Measurements from ENCODE around the gene CAMK1D.

Gene CAMK1D

DNA sequence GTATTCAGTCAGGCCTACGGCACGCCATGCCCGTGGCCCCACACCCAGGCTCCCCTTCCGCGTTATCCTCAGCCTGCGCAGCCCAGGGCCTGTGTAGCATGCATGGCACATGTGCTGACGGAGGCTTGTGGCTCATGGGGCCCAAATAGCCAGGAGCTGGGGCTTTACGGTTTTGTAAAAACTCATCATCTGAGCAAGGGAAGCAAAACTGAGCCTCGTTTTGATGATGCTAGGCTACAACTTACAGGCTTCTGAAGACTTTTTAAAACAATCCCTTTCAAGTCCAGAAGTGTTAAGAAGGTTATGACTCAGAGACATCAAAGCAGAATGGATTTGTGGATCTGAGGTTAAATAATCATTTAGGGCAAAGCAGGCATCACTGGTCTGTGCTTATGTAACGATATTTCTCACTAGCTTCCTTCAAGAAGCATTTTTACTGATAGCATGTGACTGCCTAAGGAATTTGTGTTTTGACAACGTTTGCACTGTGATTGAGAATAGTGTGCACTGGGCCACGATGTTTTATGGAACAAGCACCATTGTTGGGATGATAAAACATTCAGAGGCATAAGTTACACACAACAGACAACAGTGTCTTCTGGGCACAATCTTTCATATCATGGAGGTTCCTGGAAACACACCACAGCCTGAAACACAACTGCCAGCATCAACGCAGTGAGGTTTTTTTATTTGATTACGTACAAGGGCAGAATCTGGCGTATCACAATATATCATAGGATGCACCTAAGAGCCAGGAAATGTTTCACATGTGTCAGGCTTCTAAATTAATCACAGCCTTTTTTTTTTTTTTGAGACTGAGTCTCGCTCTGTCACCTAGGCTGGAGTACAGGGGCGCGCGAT is 377.9 kb downstream of the CAMK1D start:
- no peaks in the 10 kb centered on the region for H3K9me2 ChIP-seq (ENCODE audit: low read depth, low read length)
- no peaks in the 10 kb centered on the region for H3K27me3 ChIP-seq (ENCODE audit: insufficient read depth, low read length)
- no peak overlapping the region for H3K27ac ChIP-seq (ENCODE audit: low read depth, low read length, poor library complexity, severe bottlenecking)
- H3K4me2 ChIP-seq (ENCODE audit: low read length) = no peak overlapping the region
- no peak overlapping the region for H3K9ac ChIP-seq (ENCODE audit: low read length)
- H3K9me3 ChIP-seq (ENCODE audit: low read length) = no peaks in the 10 kb centered on the region
- no peaks in the 10 kb centered on the region for H3K36me3 ChIP-seq (ENCODE audit: insufficient read depth, low read length)
- no peak overlapping the region for H2AFZ ChIP-seq (ENCODE audit: low read length)
- TF ChIP-seq, protein P1, sequence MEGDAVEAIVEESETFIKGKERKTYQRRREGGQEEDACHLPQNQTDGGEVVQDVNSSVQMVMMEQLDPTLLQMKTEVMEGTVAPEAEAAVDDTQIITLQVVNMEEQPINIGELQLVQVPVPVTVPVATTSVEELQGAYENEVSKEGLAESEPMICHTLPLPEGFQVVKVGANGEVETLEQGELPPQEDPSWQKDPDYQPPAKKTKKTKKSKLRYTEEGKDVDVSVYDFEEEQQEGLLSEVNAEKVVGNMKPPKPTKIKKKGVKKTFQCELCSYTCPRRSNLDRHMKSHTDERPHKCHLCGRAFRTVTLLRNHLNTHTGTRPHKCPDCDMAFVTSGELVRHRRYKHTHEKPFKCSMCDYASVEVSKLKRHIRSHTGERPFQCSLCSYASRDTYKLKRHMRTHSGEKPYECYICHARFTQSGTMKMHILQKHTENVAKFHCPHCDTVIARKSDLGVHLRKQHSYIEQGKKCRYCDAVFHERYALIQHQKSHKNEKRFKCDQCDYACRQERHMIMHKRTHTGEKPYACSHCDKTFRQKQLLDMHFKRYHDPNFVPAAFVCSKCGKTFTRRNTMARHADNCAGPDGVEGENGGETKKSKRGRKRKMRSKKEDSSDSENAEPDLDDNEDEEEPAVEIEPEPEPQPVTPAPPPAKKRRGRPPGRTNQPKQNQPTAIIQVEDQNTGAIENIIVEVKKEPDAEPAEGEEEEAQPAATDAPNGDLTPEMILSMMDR (IDR thresholded peaks at IDR 0.05; ENCODE audit: low read length) = no peak
- TF ChIP-seq EZH2 (IDR thresholded peaks at IDR 0.05; ENCODE audit: borderline replicate concordance, low read length) = no peak
- H3K79me2 ChIP-seq (ENCODE audit: insufficient read depth, low read length) = no peaks in the 10 kb centered on the region
- no peaks in the 10 kb centered on the region for H3K4me1 ChIP-seq (ENCODE audit: insufficient read depth, low read length, severe bottlenecking)
- H3K4me3 ChIP-seq (ENCODE audit: low read depth, low read length, poor library complexity, severe bottlenecking) = no peak overlapping the region
- H4K20me1 ChIP-seq (ENCODE audit: insufficient read depth, low read length) = no peaks in the 10 kb centered on the region
- H3F3A ChIP-seq (ENCODE audit: insufficient read depth, low read length) = no peaks in the 10 kb centered on the region

DNA sequence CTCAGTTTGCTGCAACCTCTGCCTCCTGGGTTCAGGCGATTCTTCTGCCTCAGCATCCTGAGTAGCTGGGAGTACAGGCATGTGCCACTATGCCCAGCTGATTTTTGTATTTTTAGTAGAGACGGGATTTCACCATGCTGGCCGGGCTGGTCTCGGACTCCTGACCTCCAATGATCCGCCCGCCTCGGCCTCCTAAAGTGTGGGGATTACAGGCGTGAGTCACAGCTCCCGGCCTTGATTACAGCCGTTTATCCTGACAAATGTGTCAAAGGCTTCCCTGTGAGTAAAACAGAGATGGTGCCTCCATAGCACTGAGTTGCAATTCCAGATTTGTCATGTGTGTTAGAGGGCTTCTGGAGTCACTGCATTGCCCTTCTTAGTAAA is 378.5 kb downstream of the CAMK1D start:
- H3K9ac ChIP-seq (ENCODE audit: low read length) = no peak overlapping the region
- no peak overlapping the region for H3K4me3 ChIP-seq (ENCODE audit: low read depth, low read length, poor library complexity, severe bottlenecking)
- H4K20me1 ChIP-seq (ENCODE audit: insufficient read depth, low read length) = no peaks in the 10 kb centered on the region
- H3K4me1 ChIP-seq (ENCODE audit: insufficient read depth, low read length, severe bottlenecking) = no peaks in the 10 kb centered on the region
- no peaks in the 10 kb centered on the region for H3K36me3 ChIP-seq (ENCODE audit: insufficient read depth, low read length)
- no peak overlapping the region for H3K27ac ChIP-seq (ENCODE audit: low read depth, low read length, poor library complexity, severe bottlenecking)
- no peaks in the 10 kb centered on the region for H3F3A ChIP-seq (ENCODE audit: insufficient read depth, low read length)
- no peaks in the 10 kb centered on the region for H3K9me2 ChIP-seq (ENCODE audit: low read depth, low read length)
- H3K79me2 ChIP-seq (ENCODE audit: insufficient read depth, low read length) = no peaks in the 10 kb centered on the region
- no peaks in the 10 kb centered on the region for H3K27me3 ChIP-seq (ENCODE audit: insufficient read depth, low read length)
- no peak overlapping the region for H2AFZ ChIP-seq (ENCODE audit: low read length)
- H3K9me3 ChIP-seq (ENCODE audit: low read length) = no peaks in the 10 kb centered on the region
- no peak overlapping the region for H3K4me2 ChIP-seq (ENCODE audit: low read length)
- TF ChIP-seq EZH2 (IDR thresholded peaks at IDR 0.05; ENCODE audit: borderline replicate concordance, low read length) = no peak
- TF ChIP-seq, protein P1 (IDR thresholded peaks at IDR 0.05; ENCODE audit: low read length) = no peak

DNA sequence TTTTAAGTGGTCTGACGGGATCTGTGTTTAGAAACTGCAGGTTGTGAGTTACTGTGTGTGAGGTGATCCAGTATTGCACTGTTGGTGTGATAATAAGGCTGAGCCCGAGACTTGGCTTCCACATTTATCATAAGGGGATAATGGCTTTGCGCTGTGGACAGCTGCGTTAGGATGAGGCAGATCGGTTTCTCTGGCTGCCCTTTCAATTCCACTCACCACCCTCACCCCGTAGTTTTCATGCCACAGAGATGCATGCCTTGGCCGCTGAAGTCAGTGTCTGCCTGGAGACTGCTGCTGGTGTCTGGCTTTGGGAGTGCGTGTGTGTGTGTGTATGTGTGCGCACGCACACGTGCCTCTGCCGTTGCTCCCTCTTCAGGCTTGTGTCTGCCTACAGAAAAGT is 379.1 kb downstream of the CAMK1D start:
- TF ChIP-seq EZH2 (IDR thresholded peaks at IDR 0.05; ENCODE audit: borderline replicate concordance, low read length) = no peak
- TF ChIP-seq, protein P1 (IDR thresholded peaks at IDR 0.05; ENCODE audit: low read length) = no peak
- H3K9me3 ChIP-seq (ENCODE audit: low read length) = no peaks in the 10 kb centered on the region
- H3F3A ChIP-seq (ENCODE audit: insufficient read depth, low read length) = no peaks in the 10 kb centered on the region
- no peak overlapping the region for H3K9ac ChIP-seq (ENCODE audit: low read length)
- no peaks in the 10 kb centered on the region for H3K4me1 ChIP-seq (ENCODE audit: insufficient read depth, low read length, severe bottlenecking)
- no peak overlapping the region for H2AFZ ChIP-seq (ENCODE audit: low read length)
- no peak overlapping the region for H3K27ac ChIP-seq (ENCODE audit: low read depth, low read length, poor library complexity, severe bottlenecking)
- H3K4me2 ChIP-seq (ENCODE audit: low read length) = no peak overlapping the region
- H3K36me3 ChIP-seq (ENCODE audit: insufficient read depth, low read length) = no peaks in the 10 kb centered on the region
- no peaks in the 10 kb centered on the region for H3K79me2 ChIP-seq (ENCODE audit: insufficient read depth, low read length)
- H4K20me1 ChIP-seq (ENCODE audit: insufficient read depth, low read length) = no peaks in the 10 kb centered on the region
- H3K9me2 ChIP-seq (ENCODE audit: low read depth, low read length) = no peaks in the 10 kb centered on the region
- H3K27me3 ChIP-seq (ENCODE audit: insufficient read depth, low read length) = no peaks in the 10 kb centered on the region
- H3K4me3 ChIP-seq (ENCODE audit: low read depth, low read length, poor library complexity, severe bottlenecking) = no peak overlapping the region
